ENCODE data around the gene ELOB. TPM values are rescaled to one million over a fixed set of nuclear protein-coding genes. Genes with fewer than 3 reads are reported as not detected.

The ELOB gene
- total and polyA plus RNA-seq, 3 experiments from 2014 or later, result 274 to 338 (median 322) TPM

DNA sequence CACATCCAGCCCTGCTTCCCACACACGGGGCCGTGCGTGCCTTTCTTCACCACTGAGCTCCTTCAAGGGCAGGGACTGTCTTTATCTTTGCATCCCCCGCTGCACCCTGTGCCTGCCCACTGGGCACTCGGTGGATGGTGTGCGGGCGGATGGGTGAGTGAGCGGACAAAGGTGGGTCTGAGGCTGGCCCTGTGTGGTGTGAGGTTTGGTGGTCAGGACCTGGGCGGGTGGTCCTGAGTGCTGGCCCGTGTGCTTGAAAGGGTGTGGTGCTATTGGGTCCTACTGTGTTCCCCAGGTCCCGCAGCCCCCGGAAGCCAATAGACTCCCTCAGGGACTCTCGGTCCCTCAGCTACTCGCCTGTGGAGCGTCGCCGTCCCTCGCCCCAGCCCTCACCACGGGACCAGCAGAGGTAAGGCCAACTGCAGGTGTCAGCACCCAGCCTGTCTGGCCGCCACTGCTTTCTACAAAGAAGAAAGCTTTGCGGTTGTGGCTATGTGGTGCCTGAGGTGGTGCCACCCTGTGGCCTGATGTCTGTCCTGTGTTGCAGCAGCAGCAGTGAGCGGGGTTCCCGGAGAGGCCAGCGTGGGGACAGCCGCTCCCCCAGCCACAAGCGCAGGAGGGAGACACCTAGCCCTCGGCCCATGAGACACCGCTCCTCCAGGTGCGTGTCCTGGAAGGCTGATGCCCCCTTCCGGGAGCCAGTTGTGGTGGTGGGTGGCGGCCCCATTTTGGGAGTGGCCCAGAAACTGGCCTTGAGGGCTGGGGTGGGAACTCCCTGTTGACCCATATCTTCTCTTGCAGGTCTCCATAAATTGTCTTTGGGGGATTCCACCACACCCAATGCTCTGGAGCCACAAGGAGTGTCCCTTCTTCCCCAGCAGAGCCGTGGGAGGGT is 6.8 kb downstream of the ELOB start:
- H3K4me3 ChIP-seq (ENCODE audit: low read length), result no peak overlapping the region
- ChIA-PET CTCF (no interaction called here), POLR2A (no interaction called here)
- Mint-ChIP-seq H3K27me3 (peaks cover 0 to 4% of the 10 kb centered on the region in 2 donors), H3K4me1 (peaks cover 15 to 56% (median 28%) of the 10 kb centered on the region in 3 donors), H3K9me3 (no peaks in the 10 kb centered on the region), H3K4me3 (peak overlapping the region in 1 of 7 donors; percentile 58), H3K36me3 (peaks cover 8 to 93% (median 20%) of the 10 kb centered on the region in 3 donors), H3K27ac (peak overlapping the region in 6 of 8 donors; percentile 37 to 83 (median 56))
- H3K27me3 ChIP-seq (ENCODE audit: insufficient read depth, low read length, poor library complexity, severe bottlenecking), result no peaks in the 10 kb centered on the region
- no peak overlapping the region for H3K27ac ChIP-seq (ENCODE audit: low read depth, low read length)
- DNase-seq, result no peak
- H3K4me1 ChIP-seq (ENCODE audit: insufficient read depth, low read length), result peaks cover 5% of the 10 kb centered on the region
- no peaks in the 10 kb centered on the region for H3K9me3 ChIP-seq (ENCODE audit: low read length)
- peaks cover 86% of the 10 kb centered on the region for H3K36me3 ChIP-seq (ENCODE audit: insufficient read depth, low read length)

DNA sequence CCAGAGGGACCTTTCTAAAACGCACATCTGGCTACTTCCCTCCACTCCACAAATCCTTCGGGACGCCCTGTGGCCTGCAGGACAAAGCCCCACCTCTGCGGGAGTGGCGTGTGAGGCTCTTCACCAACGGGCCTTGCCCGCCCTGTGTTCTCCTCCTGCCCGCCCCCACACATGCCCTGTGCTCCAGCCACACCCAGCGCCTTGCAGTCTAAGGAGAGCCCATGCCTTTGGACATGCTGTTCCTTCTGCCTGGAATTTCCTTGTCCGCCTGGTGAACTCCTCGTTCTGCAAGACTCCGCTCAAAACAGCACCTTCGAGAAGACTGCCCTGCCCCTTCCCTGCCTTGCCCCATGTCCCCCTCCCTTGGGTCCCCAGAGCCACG is 7.4 kb downstream of the ELOB start:
- no peak overlapping the region for H3K4me3 ChIP-seq (ENCODE audit: low read length)
- no peak for DNase-seq
- no peaks in the 10 kb centered on the region for H3K27me3 ChIP-seq (ENCODE audit: insufficient read depth, low read length, poor library complexity, severe bottlenecking)
- no peak overlapping the region for H3K27ac ChIP-seq (ENCODE audit: low read depth, low read length)
- Mint-ChIP-seq H3K9me3 (no peaks in the 10 kb centered on the region), H3K36me3 (peaks cover 8 to 96% (median 22%) of the 10 kb centered on the region in 3 donors), H3K4me1 (peaks cover 15 to 51% (median 25%) of the 10 kb centered on the region in 3 donors), H3K4me3 (peak overlapping the region in 1 of 7 donors; percentile 4), H3K27ac (peak overlapping the region in 5 of 8 donors; percentile 42 to 83 (median 66)), H3K27me3 (peaks cover 0 to 4% of the 10 kb centered on the region in 2 donors)
- POLR2A ChIA-PET, result no interaction called here
- no peaks in the 10 kb centered on the region for H3K9me3 ChIP-seq (ENCODE audit: low read length)
- CTCF ChIA-PET, result no interaction called here
- H3K4me1 ChIP-seq (ENCODE audit: insufficient read depth, low read length), result no peaks in the 10 kb centered on the region
- H3K36me3 ChIP-seq (ENCODE audit: insufficient read depth, low read length), result peaks cover 87% of the 10 kb centered on the region

DNA sequence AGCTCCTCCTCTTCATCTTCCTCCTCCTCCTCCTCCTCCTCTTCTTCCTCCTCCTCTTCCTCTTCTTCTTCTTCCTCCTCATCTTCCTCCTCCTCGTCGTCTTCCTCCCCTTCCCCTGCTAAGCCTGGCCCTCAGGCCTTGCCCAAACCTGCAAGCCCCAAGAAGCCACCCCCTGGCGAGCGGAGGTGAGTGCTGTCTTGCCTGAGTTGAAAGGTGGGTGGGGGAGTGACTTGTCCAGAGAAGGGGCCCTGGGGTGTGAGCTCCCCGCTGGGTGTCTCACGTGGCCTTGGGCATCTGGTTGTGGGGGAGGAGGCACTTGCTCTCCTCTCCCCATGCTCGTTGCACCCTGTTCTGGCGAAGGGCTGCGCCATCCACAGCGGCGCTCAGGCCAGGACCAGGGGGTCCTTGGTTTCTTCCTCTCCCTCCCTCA is 8.0 kb downstream of the ELOB start:
- CTCF ChIA-PET, result no interaction called here
- no peak overlapping the region for H3K4me3 ChIP-seq (ENCODE audit: low read length)
- H3K27ac ChIP-seq (ENCODE audit: low read depth, low read length), result no peak overlapping the region
- no peaks in the 10 kb centered on the region for H3K4me1 ChIP-seq (ENCODE audit: insufficient read depth, low read length)
- H3K27me3 ChIP-seq (ENCODE audit: insufficient read depth, low read length, poor library complexity, severe bottlenecking), result no peaks in the 10 kb centered on the region
- peaks cover 89% of the 10 kb centered on the region for H3K36me3 ChIP-seq (ENCODE audit: insufficient read depth, low read length)
- H3K27ac Mint-ChIP-seq, result peak overlapping the region in 3 of 8 donors; percentile 42 to 80 (median 60)
- H3K9me3 ChIP-seq (ENCODE audit: low read length), result no peaks in the 10 kb centered on the region
- H3K9me3 Mint-ChIP-seq, result no peaks in the 10 kb centered on the region
- H3K27me3 Mint-ChIP-seq, result peaks cover 0 to 4% of the 10 kb centered on the region in 2 donors
- DNase-seq, result no peak
- POLR2A ChIA-PET, result interaction anchor here (0.6 to 1.5 kb wide), 2 partner anchors 12 to 15 kb away, joined by 4 read pairs; no protein-coding TSS in a partner anchor
- peaks cover 15 to 46% (median 21%) of the 10 kb centered on the region in 3 donors for H3K4me1 Mint-ChIP-seq
- peaks cover 8 to 96% (median 27%) of the 10 kb centered on the region in 3 donors for H3K36me3 Mint-ChIP-seq
- H3K4me3 Mint-ChIP-seq, result peak overlapping the region in 2 of 7 donors; percentile 32 to 61

DNA sequence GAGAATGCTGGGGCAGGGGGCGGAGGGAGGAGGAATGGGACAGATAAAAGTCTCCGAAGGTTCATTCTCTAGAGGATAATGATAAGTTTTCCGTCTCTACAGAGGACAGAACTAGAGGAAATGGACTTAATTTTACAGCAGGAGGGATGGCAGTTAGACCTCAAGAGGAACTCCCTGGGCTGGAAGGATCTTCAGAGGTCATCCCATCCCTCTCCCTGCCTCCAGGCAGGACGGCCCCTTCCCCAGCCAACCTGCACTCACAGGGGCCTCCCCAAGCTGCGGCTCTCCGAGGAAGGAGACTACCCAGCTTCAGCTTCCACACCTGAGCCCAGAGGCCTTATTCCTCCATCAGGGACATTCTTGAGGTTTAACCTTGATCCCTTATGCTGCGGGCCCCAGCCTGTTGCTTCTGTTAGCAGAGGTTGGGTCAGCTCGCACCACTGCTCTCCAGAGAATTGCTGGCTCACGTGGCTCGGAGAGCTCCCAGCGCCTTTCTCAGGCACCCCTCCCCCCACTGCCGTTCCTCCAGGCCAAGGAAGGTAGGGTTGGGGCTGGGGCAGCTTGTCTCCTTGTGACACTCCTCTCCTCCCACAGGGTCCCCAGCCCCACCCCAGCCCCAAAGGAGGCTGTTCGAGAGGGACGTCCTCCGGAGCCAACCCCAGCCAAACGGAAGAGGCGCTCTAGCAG is 8.5 kb downstream of the ELOB start:
- Mint-ChIP-seq H3K4me1 (peaks cover 15 to 46% (median 26%) of the 10 kb centered on the region in 3 donors), H3K27me3 (peaks cover 0 to 4% of the 10 kb centered on the region in 2 donors), H3K4me3 (no peak overlapping the region), H3K9me3 (no peaks in the 10 kb centered on the region), H3K27ac (peak overlapping the region in 4 of 8 donors; percentile 30 to 60 (median 42)), H3K36me3 (peaks cover 8 to 97% (median 31%) of the 10 kb centered on the region in 3 donors)
- no peak for DNase-seq
- no peak overlapping the region for H3K27ac ChIP-seq (ENCODE audit: low read depth, low read length)
- H3K9me3 ChIP-seq (ENCODE audit: low read length), result no peaks in the 10 kb centered on the region
- ChIA-PET POLR2A (interaction anchor here (0.6 to 1.5 kb wide), 2 partner anchors 13 to 14 kb away, joined by 4 read pairs; no protein-coding TSS in a partner anchor), CTCF (no interaction called here)
- H3K4me3 ChIP-seq (ENCODE audit: low read length), result no peak overlapping the region
- no peaks in the 10 kb centered on the region for H3K4me1 ChIP-seq (ENCODE audit: insufficient read depth, low read length)
- H3K27me3 ChIP-seq (ENCODE audit: insufficient read depth, low read length, poor library complexity, severe bottlenecking), result no peaks in the 10 kb centered on the region
- peaks cover 91% of the 10 kb centered on the region for H3K36me3 ChIP-seq (ENCODE audit: insufficient read depth, low read length)

DNA sequence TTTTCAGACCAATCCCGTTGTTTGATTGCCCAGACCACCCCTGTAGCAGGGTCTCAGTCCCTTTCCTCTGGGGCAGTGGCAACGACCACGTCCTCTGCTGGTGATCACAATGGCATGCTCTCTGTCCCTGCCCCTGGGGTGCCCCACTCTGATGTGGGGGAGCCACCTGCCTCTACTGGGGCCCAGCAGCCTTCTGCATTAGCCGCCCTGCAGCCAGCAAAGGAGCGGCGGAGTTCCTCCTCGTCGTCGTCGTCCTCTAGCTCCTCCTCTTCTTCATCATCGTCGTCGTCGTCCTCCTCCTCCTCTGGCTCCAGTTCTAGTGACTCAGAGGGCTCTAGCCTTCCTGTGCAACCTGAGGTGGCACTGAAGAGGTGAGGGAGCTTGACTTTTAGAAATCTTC is 9.2 kb downstream of the ELOB start:
- Histone ChIP-seq H3K4me1 (ENCODE audit: insufficient read depth, low read length) (no peaks in the 10 kb centered on the region), H3K27me3 (ENCODE audit: insufficient read depth, low read length, poor library complexity, severe bottlenecking) (no peaks in the 10 kb centered on the region), H3K4me3 (ENCODE audit: low read length) (no peak overlapping the region), H3K36me3 (ENCODE audit: insufficient read depth, low read length) (peaks cover 91% of the 10 kb centered on the region), H3K9me3 (ENCODE audit: low read length) (no peaks in the 10 kb centered on the region), H3K27ac (ENCODE audit: low read depth, low read length) (no peak overlapping the region)
- CTCF ChIA-PET, result no interaction called here
- Mint-ChIP-seq H3K27ac (peak overlapping the region in 2 of 8 donors; percentile 43 to 62), H3K27me3 (peaks cover 0 to 5% of the 10 kb centered on the region in 2 donors), H3K36me3 (peaks cover 8 to 97% (median 38%) of the 10 kb centered on the region in 3 donors), H3K4me1 (peaks cover 21 to 42% (median 32%) of the 10 kb centered on the region in 3 donors), H3K4me3 (no peak overlapping the region), H3K9me3 (no peaks in the 10 kb centered on the region)
- POLR2A ChIA-PET, result interaction anchor here (1.5 kb wide), 1 partner anchor 14 kb away, joined by 4 read pairs; no protein-coding TSS in a partner anchor
- DNase-seq, result no peak

DNA sequence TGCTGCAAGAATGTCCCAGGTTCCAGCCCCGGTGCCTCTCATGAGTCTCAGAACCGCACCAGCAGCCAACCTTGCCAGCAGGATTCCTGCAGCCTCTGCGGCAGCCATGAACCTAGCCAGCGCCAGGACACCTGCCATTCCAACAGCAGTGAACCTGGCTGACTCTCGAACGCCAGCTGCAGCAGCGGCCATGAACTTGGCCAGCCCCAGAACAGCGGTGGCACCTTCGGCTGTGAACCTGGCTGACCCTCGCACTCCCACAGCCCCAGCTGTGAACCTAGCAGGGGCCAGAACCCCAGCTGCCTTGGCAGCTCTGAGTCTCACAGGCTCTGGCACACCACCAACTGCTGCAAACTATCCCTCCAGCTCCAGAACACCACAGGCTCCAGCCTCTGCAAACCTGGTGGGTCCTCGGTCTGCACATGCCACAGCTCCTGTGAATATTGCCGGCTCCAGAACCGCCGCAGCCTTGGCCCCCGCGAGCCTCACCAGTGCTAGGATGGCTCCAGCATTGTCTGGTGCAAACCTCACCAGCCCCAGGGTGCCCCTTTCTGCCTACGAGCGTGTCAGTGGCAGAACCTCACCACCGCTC is 9.8 kb downstream of the ELOB start:
- H3K9me3 Mint-ChIP-seq, result no peaks in the 10 kb centered on the region
- Histone ChIP-seq H3K27ac (ENCODE audit: low read depth, low read length) (no peak overlapping the region), H3K9me3 (ENCODE audit: low read length) (no peaks in the 10 kb centered on the region), H3K4me1 (ENCODE audit: insufficient read depth, low read length) (no peaks in the 10 kb centered on the region), H3K4me3 (ENCODE audit: low read length) (no peak overlapping the region), H3K36me3 (ENCODE audit: insufficient read depth, low read length) (peaks cover 94% of the 10 kb centered on the region), H3K27me3 (ENCODE audit: insufficient read depth, low read length, poor library complexity, severe bottlenecking) (no peaks in the 10 kb centered on the region)
- H3K27me3 Mint-ChIP-seq, result peaks cover 0 to 5% of the 10 kb centered on the region in 2 donors
- ChIA-PET POLR2A (no interaction called here), CTCF (no interaction called here)
- DNase-seq, result no peak
- peaks cover 24 to 39% (median 32%) of the 10 kb centered on the region in 3 donors for H3K4me1 Mint-ChIP-seq
- peak overlapping the region in 1 of 7 donors; percentile 42 for H3K4me3 Mint-ChIP-seq
- peak overlapping the region in 2 of 8 donors; percentile 43 to 88 for H3K27ac Mint-ChIP-seq
- H3K36me3 Mint-ChIP-seq, result peaks cover 14 to 99% (median 41%) of the 10 kb centered on the region in 3 donors

DNA sequence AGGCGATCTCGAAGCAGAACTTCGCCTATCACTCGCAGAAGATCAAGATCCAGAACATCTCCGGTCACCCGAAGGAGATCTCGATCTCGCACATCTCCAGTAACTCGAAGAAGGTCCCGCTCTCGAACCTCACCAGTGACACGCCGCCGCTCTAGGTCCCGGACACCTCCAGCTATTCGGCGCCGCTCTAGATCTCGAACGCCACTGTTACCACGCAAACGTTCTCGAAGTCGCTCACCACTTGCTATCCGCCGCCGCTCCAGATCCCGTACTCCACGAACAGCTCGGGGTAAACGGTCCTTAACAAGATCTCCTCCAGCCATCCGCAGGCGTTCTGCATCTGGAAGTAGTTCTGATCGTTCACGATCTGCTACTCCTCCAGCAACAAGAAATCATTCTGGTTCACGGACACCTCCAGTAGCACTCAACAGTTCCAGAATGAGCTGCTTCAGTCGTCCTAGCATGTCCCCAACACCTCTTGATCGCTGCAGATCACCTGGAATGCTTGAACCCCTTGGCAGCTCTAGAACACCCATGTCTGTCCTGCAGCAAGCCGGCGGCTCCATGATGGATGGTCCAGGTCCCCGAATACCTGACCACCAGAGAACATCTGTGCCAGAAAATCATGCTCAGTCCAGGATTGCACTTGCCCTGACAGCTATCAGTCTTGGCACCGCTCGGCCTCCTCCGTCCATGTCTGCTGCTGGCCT is 10.5 kb downstream of the ELOB start:
- CTCF ChIA-PET, result no interaction called here
- no peak for DNase-seq
- POLR2A ChIA-PET, result no interaction called here
- peaks cover 24 to 36% (median 30%) of the 10 kb centered on the region in 3 donors for H3K4me1 Mint-ChIP-seq
- Histone ChIP-seq H3K27me3 (ENCODE audit: insufficient read depth, low read length, poor library complexity, severe bottlenecking) (no peaks in the 10 kb centered on the region), H3K4me3 (ENCODE audit: low read length) (no peak overlapping the region), H3K4me1 (ENCODE audit: insufficient read depth, low read length) (no peaks in the 10 kb centered on the region), H3K27ac (ENCODE audit: low read depth, low read length) (no peak overlapping the region), H3K36me3 (ENCODE audit: insufficient read depth, low read length) (peaks cover 98% of the 10 kb centered on the region), H3K9me3 (ENCODE audit: low read length) (no peaks in the 10 kb centered on the region)
- peaks cover 18 to 99% (median 43%) of the 10 kb centered on the region in 3 donors for H3K36me3 Mint-ChIP-seq
- peak overlapping the region in 5 of 8 donors; percentile 13 to 88 (median 64) for H3K27ac Mint-ChIP-seq
- peak overlapping the region in 2 of 7 donors; percentile 15 to 42 for H3K4me3 Mint-ChIP-seq
- H3K27me3 Mint-ChIP-seq, result peaks cover 0 to 6% of the 10 kb centered on the region in 2 donors
- H3K9me3 Mint-ChIP-seq, result no peaks in the 10 kb centered on the region
